Thoracic aorta (tissue), 2 donors: Measurements from ENCODE around the gene PEAK1. TPM values are rescaled to one million over a fixed set of nuclear protein-coding genes. Genes with fewer than 3 reads are reported as not detected.

Experiments used
- ATAC-seq: fragments of 150-250 bp; one replicate; pipeline ENCODE4 v1.8.0; 2017; ENCODE audit warnings: low read depth; ENCODE audit not compliant: insufficient number of reproducible peaks, low FRiP score
- DNase-seq: peaks from one replicate; pipeline ENCODE4 v3.0.0-alpha.2; 2020; ENCODE audit warnings: low spot score
- H3K27ac ChIP-seq, 2 donors: fragments of 200-600 bp; sonication (generic); 1 replicate in 1 of 2; 2 replicates in 1 of 2; pipeline ENCODE4 v1.5.1; 2016; ENCODE audit warnings: mild to moderate bottlenecking in 2 of 2, moderate library complexity in 2 of 2
- H3K27me3 ChIP-seq: fragments of 200-600 bp; sonication (generic); replicated peaks from 2 replicates; pipeline ENCODE4 v1.6.0; 2016; ENCODE audit warnings: mild to moderate bottlenecking; ENCODE audit not compliant: insufficient read depth
- H3K36me3 ChIP-seq: fragments of 200-600 bp; sonication (generic); one replicate; pipeline ENCODE4 v1.5.1; 2016
- H3K4me1 ChIP-seq, 2 donors: fragments of 200-600 bp; sonication (generic); 1 replicate in 1 of 2; 2 replicates in 1 of 2; pipeline versions ENCODE4 v1.5.1 to v1.6.0; 2016; ENCODE audit warnings: low read depth in 2 of 2, mild to moderate bottlenecking in 1 of 2; ENCODE audit not compliant: control insufficient read depth in 1 of 2
- H3K4me3 ChIP-seq: fragments of 200-600 bp; sonication (generic); 2 replicates; pipeline ENCODE4 v1.5.1; 2016; ENCODE audit warnings: mild to moderate bottlenecking
- H3K9me3 ChIP-seq: fragments of 200-600 bp; sonication (generic); 2 replicates; pipeline ENCODE4 v1.5.1; 2016
- CTCF ChIP-seq: fragments of 200-600 bp; sonication (generic); IDR thresholded peaks from one replicate; pipeline ENCODE4 v1.5.1; 2019; ENCODE audit warnings: antibody characterized with exemption
- total RNA-seq, 2 donors: library from RNA; depleted of rRNA; stranded (reverse); fragments of >200 nt; gene quantifications; one replicate each; pipeline versions ENCODE4 v1.1.0 to v1.2.3, GENCODE V29; 2016

Gene PEAK1
- total RNA-seq, 2 donors from 2014 or later, result 94.2 to 95.9 TPM

GRCh38 chr15:77074350-77074749 is 345.6 kb downstream of the PEAK1 start:
- peaks cover 3 to 12% of the 10 kb centered on the region in 2 donors for H3K4me1 ChIP-seq
- no peak overlapping the region for H3K4me3 ChIP-seq
- H3K27ac ChIP-seq, result no peak overlapping the region
- no peak for TF ChIP-seq CTCF
- ATAC-seq, result no peak
- no peaks in the 10 kb centered on the region for H3K27me3 ChIP-seq
- DNase-seq, result no peak
- H3K36me3 ChIP-seq, result no peaks in the 10 kb centered on the region
- H3K9me3 ChIP-seq, result no peaks in the 10 kb centered on the region

- Histone ChIP-seq H3K27ac (peak overlapping the region in 1 of 2 donors; percentile 90), H3K27me3 (no peaks in the 10 kb centered on the region), H3K36me3 (no peaks in the 10 kb centered on the region), H3K4me1 (peaks cover 21 to 38% of the 10 kb centered on the region in 2 donors), H3K9me3 (no peaks in the 10 kb centered on the region), H3K4me3 (peak overlapping the region; percentile 84)
- TF ChIP-seq CTCF, result no peak
- ATAC-seq (no peak), DNase-seq (no peak)
These were observed 348.3 kb downstream of the PEAK1 start for GRCh38 chr15:77071305-77072223.

- no peak for TF ChIP-seq CTCF
- ATAC-seq, result peak; percentile 95
- no peaks in the 10 kb centered on the region for H3K27me3 ChIP-seq
- peak; percentile 68 for DNase-seq
- H3K4me1 ChIP-seq, result peaks cover 21 to 38% of the 10 kb centered on the region in 2 donors
- peak within 1 kb of the TSS; percentile 84 for H3K4me3 ChIP-seq
- no peaks in the 10 kb centered on the region for H3K36me3 ChIP-seq
- H3K9me3 ChIP-seq, result no peaks in the 10 kb centered on the region
- H3K27ac ChIP-seq, result peak within 1 kb of the TSS; percentile 82 to 90
These were observed 349.2 kb downstream of the PEAK1 start, which contains the start of gene TSPAN3 for GRCh38 chr15:77070495-77071304. Gene TSPAN3, minus strand, starts transcription at chr15:77071109. Its CDS starts 155 bp downstream, at chr15:77070954.

GRCh38 chr15:77070180-77070494 is 349.8 kb downstream of the PEAK1 start:
- no peaks in the 10 kb centered on the region for H3K27me3 ChIP-seq

More at GRCh38 chr15:77070180-77070494, 349.8 kb downstream of the PEAK1 start:
- H3K27ac ChIP-seq, result peak overlapping the region; percentile 82 to 90
- no peak for TF ChIP-seq CTCF
- H3K4me1 ChIP-seq, result peaks cover 22 to 38% of the 10 kb centered on the region in 2 donors
- no peak for DNase-seq
- no peak for ATAC-seq
- H3K36me3 ChIP-seq, result no peaks in the 10 kb centered on the region
- H3K9me3 ChIP-seq, result no peaks in the 10 kb centered on the region
- H3K4me3 ChIP-seq, result peak overlapping the region; percentile 84
